AG04449 (cell line): Measurements from ENCODE around the gene PHF12.

ENCODE experiments used
- CTCF ChIA-PET: fragments of 350-600 bp; formaldehyde crosslinking; extraction: SDS; loops from one replicate; lab custom pipeline; 2021; ENCODE audit warnings: antibody characterized with exemption; lab: Yijun Ruan, JAX
- POLR2A ChIA-PET: fragments of 400-600, 350-600 bp; formaldehyde crosslinking; extraction: SDS; loops from one replicate; lab custom pipeline; 2020; ENCODE audit warnings: antibody characterized with exemption, inconsistent platforms; lab: Yijun Ruan, JAX
- DNase-seq: peaks from one replicate; pipeline ENCODE4 v3.0.0-alpha.2; 2010; ENCODE audit warnings: low read depth, low spot score
- H3K4me3 ChIP-seq: 2 replicates; pipeline ENCODE4 v1.5.1; 2011; ENCODE audit warnings: low read depth, mild to moderate bottlenecking, control low read depth, low read length
- CTCF ChIP-seq: IDR thresholded peaks from one replicate; pipeline ENCODE4 v1.5.1; 2011; ENCODE audit warnings: mild to moderate bottlenecking, moderate library complexity, low read length, control low read depth, inconsistent platforms; ENCODE audit not compliant: insufficient read depth; ENCODE audit errors: missing control alignments

Gene PHF12

GRCh38 chr17:28972437-28972836 lies 21.1 kb upstream of the PHF12 start:
- H3K4me3 ChIP-seq = no peak overlapping the region
- ChIA-PET POLR2A (no interaction called here), CTCF (interaction anchor here (1.4 to 10.2 kb wide), 5 partner anchors 8 to 141 kb away, joined by 3 to 390 read pairs (median 16); no protein-coding TSS in a partner anchor)
- no peak for TF ChIP-seq CTCF
- DNase-seq = peak; percentile 21

DNA sequence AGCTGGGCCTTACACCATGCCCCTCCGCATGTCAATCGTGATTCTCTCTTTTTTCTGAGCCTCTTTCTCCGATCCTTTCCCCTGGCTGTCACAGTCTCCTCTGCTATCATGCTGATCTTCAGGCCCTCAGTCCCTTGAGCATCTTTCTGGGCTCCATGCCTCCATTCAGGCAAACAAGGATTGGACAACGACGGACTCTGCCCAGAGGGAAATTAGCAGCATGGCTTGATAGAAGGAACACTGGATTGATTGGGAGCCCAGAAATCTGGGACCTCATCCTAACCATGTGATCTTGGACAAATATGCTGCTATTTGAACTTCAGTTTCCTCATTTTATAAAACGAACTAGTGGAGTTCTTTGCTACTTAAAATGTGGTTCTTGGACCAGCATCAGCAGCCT lies 19.6 kb upstream of the PHF12 start:
- ChIA-PET CTCF (interaction anchor here (3.8 to 10.2 kb wide), 2 partner anchors 18 to 143 kb away, joined by 16 to 390 read pairs; no protein-coding TSS in a partner anchor), POLR2A (no interaction called here)
- no peak overlapping the region for H3K4me3 ChIP-seq
- TF ChIP-seq CTCF = no peak
- DNase-seq = no peak

GRCh38 chr17:28969706-28970393 lies 18.5 kb upstream of the PHF12 start:
- ChIA-PET POLR2A (interaction anchor here (0.6 kb wide), 1 partner anchor 171 kb away, joined by 3 read pairs; no protein-coding TSS in a partner anchor), CTCF (interaction anchor here (0.9 to 10.2 kb wide), 5 partner anchors 9 to 243 kb away, joined by 3 to 390 read pairs (median 4); partner anchors contain the start of gene TLCD1)
- no peak for TF ChIP-seq CTCF
- DNase-seq = no peak
- no peak overlapping the region for H3K4me3 ChIP-seq

- TF ChIP-seq CTCF = no peak
- ChIA-PET CTCF (interaction anchor here (0.9 to 10.2 kb wide), 12 partner anchors 10 to 243 kb away, joined by 3 to 390 read pairs (median 4); partner anchors contain the start of gene TLCD1), POLR2A (no interaction called here)
- no peak overlapping the region for H3K4me3 ChIP-seq
- DNase-seq = no peak
Observed at GRCh38 chr17:28968914-28969295, 17.6 kb upstream of the PHF12 start.

- H3K4me3 ChIP-seq = no peak overlapping the region
- CTCF ChIA-PET = interaction anchor here (0.7 to 10.2 kb wide), 14 partner anchors 11 to 168 kb away, joined by 3 to 390 read pairs (median 3); no protein-coding TSS in a partner anchor
- no peak for DNase-seq
- POLR2A ChIA-PET = no interaction called here
- no peak for TF ChIP-seq CTCF
Observed at GRCh38 chr17:28968231-28968913, 17.1 kb upstream of the PHF12 start.
